Esophagus (tissue), 2 donors: Measurements from ENCODE around the gene RNF144A. TPM values are rescaled to one million over a fixed set of nuclear protein-coding genes. Genes with fewer than 3 reads are reported as not detected.

ENCODE experiments used
- H3K27ac ChIP-seq, 2 donors: one replicate each; pipeline ENCODE4 v1.5.1; 2013; ENCODE audit warnings: low read depth in 2 of 2, mild to moderate bottlenecking in 2 of 2, inconsistent platforms in 1 of 2, low read length in 1 of 2, moderate library complexity in 1 of 2
- H3K27me3 ChIP-seq, 2 donors: one replicate each; pipeline ENCODE4 v1.6.1; 2013; ENCODE audit warnings: low read length in 2 of 2, control low read depth in 1 of 2, mild to moderate bottlenecking in 1 of 2; ENCODE audit not compliant: insufficient read depth in 2 of 2, control insufficient read depth in 1 of 2
- H3K36me3 ChIP-seq, 2 donors: one replicate each; pipeline ENCODE4 v1.6.1; 2013; ENCODE audit warnings: low read length in 1 of 2; ENCODE audit not compliant: control insufficient read depth in 2 of 2, insufficient read depth in 2 of 2
- H3K4me1 ChIP-seq, 2 donors: one replicate each; pipeline ENCODE4 v1.6.1; 2013; ENCODE audit warnings: low read length in 1 of 2; ENCODE audit not compliant: control insufficient read depth in 2 of 2, insufficient read depth in 2 of 2
- H3K4me3 ChIP-seq, 2 donors: one replicate each; pipeline ENCODE4 v1.5.1; 2013; ENCODE audit warnings: low read length in 2 of 2, mild to moderate bottlenecking in 2 of 2, low read depth in 1 of 2, moderate library complexity in 1 of 2
- H3K9me3 ChIP-seq, 2 donors: one replicate each; pipeline ENCODE4 v1.6.1; 2013; ENCODE audit warnings: mild to moderate bottlenecking in 2 of 2, low read depth in 1 of 2, low read length in 1 of 2, moderate library complexity in 1 of 2; ENCODE audit not compliant: control insufficient read depth in 2 of 2, insufficient read depth in 1 of 2
- WGBS, 2 donors: extraction: QIAGEN DNeasy Blood & Tissue Kit; methylation state at CpG; one replicate each; pipeline ENCODE4 v1.1.7; 2013; 5-methylcytosine and 5-hydroxymethylcytosine counted together
- polyA plus RNA-seq, 2 donors: library from polyadenylated mRNA; stranded (reverse); fragments of 200-250 nt; gene quantifications; one replicate each; pipeline ENCODE4 v1.2.3, GENCODE V29; 2013
- donor health status: healthy with polysubstance abuse.
- donor health status: Bipolar disorder and iron deficiency.

Gene RNF144A
- polyA plus RNA-seq, 2 donors, result 2.0 to 2.4 TPM

- Histone ChIP-seq H3K4me1 (peaks cover 0 to 4% of the 10 kb centered on the region in 2 donors), H3K9me3 (no peaks in the 10 kb centered on the region), H3K4me3 (no peak overlapping the region), H3K27me3 (no peaks in the 10 kb centered on the region), H3K27ac (no peak overlapping the region), H3K36me3 (peaks cover 0 to 12% of the 10 kb centered on the region in 2 donors)
- 94 to 95% methylated on average over 8 of the region's 8 CpGs for WGBS, 2 donors
Measured at GRCh38 chr2:6942848-6943247, 25.6 kb downstream of the RNF144A start.

- Histone ChIP-seq H3K4me1 (peaks cover 0 to 4% of the 10 kb centered on the region in 2 donors), H3K9me3 (no peaks in the 10 kb centered on the region), H3K4me3 (no peak overlapping the region), H3K36me3 (peaks cover 0 to 12% of the 10 kb centered on the region in 2 donors), H3K27me3 (no peaks in the 10 kb centered on the region), H3K27ac (no peak overlapping the region)
- 88 to 93% methylated on average over 6 of the region's 6 CpGs for WGBS, 2 donors
Measured at GRCh38 chr2:6943523-6943922, 26.3 kb downstream of the RNF144A start.

DNA sequence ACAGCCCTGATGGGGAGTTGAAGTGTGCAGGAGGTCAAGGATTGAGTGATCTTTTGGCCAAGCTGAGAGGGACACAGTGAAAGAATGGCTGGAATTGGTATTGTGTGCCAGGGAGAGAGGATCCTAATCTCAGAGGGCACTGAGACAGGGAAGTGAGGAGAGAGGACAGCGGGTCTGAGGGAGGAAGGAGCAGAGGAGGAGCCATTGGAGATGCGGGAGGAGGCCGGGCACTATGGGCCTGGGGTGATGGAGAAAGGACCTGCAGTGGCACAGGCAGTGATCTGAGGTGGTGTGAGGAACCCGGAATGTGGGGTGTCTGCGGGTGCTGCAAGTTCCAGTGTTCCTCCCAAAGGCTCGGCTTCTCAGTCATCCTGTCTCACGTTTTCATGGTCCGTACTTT, 26.8 kb downstream of the RNF144A start:
- WGBS, 2 donors, result 95 to 97% methylated on average over 8 of the region's 8 CpGs
- Histone ChIP-seq H3K27ac (no peak overlapping the region), H3K36me3 (peaks cover 0 to 12% of the 10 kb centered on the region in 2 donors), H3K4me3 (no peak overlapping the region), H3K9me3 (no peaks in the 10 kb centered on the region), H3K4me1 (peaks cover 0 to 4% of the 10 kb centered on the region in 2 donors), H3K27me3 (no peaks in the 10 kb centered on the region)

DNA sequence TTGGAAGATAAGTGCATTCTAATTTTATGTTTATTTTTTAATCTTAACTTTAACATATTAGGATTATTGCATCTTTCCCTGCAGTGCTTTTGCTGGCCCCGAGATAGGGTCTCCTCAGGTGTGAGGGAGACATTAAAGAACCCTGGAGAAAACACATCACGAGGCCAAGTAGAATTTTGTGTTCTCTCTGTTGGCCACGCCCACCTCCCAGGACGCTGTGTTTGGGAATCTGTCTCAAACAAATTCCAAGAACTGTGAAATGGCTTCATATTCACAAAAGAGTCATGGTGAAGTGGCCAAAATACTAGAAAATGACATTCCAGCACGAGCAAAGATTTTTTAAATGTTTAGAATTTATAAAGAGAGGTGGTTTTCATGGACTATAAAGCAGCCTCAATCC, 27.3 kb downstream of the RNF144A start:
- WGBS, 2 donors, result 81 to 84% methylated on average over 5 of the region's 5 CpGs
- H3K27ac ChIP-seq, result no peak overlapping the region
- H3K36me3 ChIP-seq, result peaks cover 0 to 12% of the 10 kb centered on the region in 2 donors

DNA sequence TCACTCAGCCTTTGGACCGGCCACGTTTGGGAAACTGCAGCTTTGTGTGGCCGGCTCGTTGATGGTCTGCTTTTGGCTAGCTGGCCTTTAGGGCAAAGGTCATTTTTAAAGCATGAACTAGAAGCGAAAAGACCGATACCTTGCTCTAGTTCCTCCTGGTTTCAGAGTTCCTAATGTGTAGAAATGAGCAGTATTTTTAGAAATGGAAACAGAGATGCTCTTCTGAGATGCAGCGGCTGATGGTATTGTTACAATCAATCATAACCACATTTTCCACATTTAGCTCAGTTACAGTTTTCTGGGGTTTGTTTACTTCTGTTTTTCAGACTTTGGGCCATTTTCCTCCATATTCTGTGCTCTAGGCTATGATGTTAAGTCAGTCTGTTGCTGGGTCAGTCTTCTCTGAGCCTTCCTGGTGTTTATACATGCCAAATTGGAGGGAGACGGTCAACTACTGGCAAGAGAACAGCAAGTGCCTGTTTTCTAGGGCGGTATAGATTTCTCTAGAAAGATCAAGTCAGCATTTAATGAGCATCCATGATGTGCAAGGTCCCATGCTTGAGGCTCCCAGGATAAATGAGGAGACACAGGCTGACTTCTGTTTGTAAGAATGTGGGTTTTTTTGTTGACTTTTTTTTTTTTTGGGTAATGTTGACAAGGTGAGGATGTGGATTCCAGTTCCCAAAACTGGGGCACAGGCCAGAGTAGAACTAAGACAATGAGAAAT, 28.0 kb downstream of the RNF144A start:
- Histone ChIP-seq H3K4me3 (no peak overlapping the region), H3K27ac (no peak overlapping the region), H3K9me3 (no peaks in the 10 kb centered on the region), H3K36me3 (peaks cover 0 to 12% of the 10 kb centered on the region in 2 donors), H3K27me3 (no peaks in the 10 kb centered on the region), H3K4me1 (peaks cover 0 to 4% of the 10 kb centered on the region in 2 donors)
- WGBS, 2 donors, result 79% methylated on average over 9 of the region's 9 CpGs

More for the DNA sequence above, 27.3 kb downstream of the RNF144A start:
- Histone ChIP-seq H3K9me3 (no peaks in the 10 kb centered on the region), H3K4me1 (peaks cover 0 to 4% of the 10 kb centered on the region in 2 donors), H3K27me3 (no peaks in the 10 kb centered on the region), H3K4me3 (no peak overlapping the region)

DNA sequence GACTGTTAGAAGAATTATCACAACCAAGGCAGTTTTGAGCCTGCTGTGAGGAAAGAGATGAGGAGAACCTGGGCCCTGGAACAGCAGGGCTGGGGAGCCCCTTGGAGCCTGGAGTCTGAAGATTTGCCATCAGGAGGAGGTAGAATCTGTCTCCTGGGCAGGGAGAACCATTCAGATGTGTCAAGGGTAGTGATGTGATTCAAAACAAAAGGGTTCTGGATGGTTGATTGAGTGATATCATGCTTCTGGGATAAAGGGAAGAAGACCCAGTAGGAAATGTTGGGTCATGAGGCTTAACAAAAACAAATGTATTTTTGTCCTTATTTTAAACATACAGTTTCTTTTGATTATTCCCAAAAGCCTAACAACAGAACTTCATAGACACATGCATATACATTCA, 28.6 kb downstream of the RNF144A start:
- Histone ChIP-seq H3K36me3 (peaks cover 0 to 12% of the 10 kb centered on the region in 2 donors), H3K4me3 (no peak overlapping the region), H3K27ac (no peak overlapping the region), H3K9me3 (no peaks in the 10 kb centered on the region), H3K27me3 (no peaks in the 10 kb centered on the region), H3K4me1 (peaks cover 0 to 4% of the 10 kb centered on the region in 2 donors)

GRCh38 chr2:6946722-6947121, 29.5 kb downstream of the RNF144A start:
- peaks cover 0 to 4% of the 10 kb centered on the region in 2 donors for H3K4me1 ChIP-seq
- H3K36me3 ChIP-seq, result peaks cover 0 to 10% of the 10 kb centered on the region in 2 donors
- no peaks in the 10 kb centered on the region for H3K27me3 ChIP-seq
- H3K9me3 ChIP-seq, result no peaks in the 10 kb centered on the region
- 56 to 68% methylated on average over 2 of the region's 2 CpGs for WGBS, 2 donors
- H3K27ac ChIP-seq, result no peak overlapping the region
- H3K4me3 ChIP-seq, result no peak overlapping the region

- H3K27ac ChIP-seq, result no peak overlapping the region
- 81 to 89% methylated on average over 6 of the region's 6 CpGs for WGBS, 2 donors
- H3K4me3 ChIP-seq, result no peak overlapping the region
- peaks cover 0 to 4% of the 10 kb centered on the region in 2 donors for H3K4me1 ChIP-seq
- H3K9me3 ChIP-seq, result no peaks in the 10 kb centered on the region
- peaks cover 0 to 7% of the 10 kb centered on the region in 2 donors for H3K36me3 ChIP-seq
- no peaks in the 10 kb centered on the region for H3K27me3 ChIP-seq
Measured at GRCh38 chr2:6947929-6948676, 30.9 kb downstream of the RNF144A start.

DNA sequence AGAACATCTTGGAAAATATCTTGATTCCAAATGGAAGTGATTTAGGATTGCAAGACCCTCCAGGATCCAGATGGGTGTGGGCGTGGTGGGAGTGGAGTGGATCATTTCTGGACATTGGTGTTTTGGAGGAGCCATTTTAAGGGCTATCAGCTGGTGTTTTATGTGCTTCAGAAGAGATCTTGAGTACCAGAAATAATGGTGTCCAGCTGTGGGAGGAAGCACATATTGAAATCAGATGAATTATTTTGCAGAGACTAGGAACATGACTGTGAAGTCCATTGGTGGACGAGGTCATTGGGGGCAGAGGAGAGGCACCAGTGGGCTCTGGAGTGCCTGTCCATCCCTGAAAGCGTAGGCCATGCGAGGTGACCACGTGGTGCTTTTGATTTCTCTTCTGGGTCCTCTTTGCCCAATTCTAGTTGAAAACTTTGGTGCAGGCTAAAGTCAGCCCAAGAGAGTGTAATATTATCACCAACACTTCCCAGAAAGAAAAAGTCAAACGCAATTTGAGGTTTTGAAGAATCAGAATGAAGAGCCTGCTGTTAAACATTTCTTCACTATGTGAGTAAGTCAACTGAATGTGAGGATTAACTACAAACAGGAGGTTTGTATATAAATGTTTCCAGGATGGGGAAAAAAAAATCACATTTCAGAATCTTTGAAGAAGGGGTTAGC, 31.6 kb downstream of the RNF144A start:
- Histone ChIP-seq H3K36me3 (peaks cover 0 to 3% of the 10 kb centered on the region in 2 donors), H3K27me3 (no peaks in the 10 kb centered on the region), H3K9me3 (no peaks in the 10 kb centered on the region), H3K27ac (no peak overlapping the region), H3K4me1 (peaks cover 0 to 4% of the 10 kb centered on the region in 2 donors), H3K4me3 (no peak overlapping the region)
- WGBS, 2 donors, result 85 to 91% methylated on average over 6 of the region's 6 CpGs
